ENCODE results near the gene ZNF70. TPM values are rescaled to one million over a fixed set of nuclear protein-coding genes. Genes with fewer than 3 reads are reported as not detected.

ZNF70 gene
- total and polyA plus RNA-seq, 9 of the 15 experiments (the other 6 are each of a cell fraction or from before 2014, with no cell fraction given), result 0.14 to 3.3 (median 1.4) TPM

GRCh38 chr22:23787910-23788309 is 37.0 kb upstream of the ZNF70 start (continued):
- TF ChIP-seq PBX2 (CRISPR knock-in tag; IDR thresholded peaks at IDR 0.05; ENCODE audit: low read depth), result no peak
- no peak for TF ChIP-seq PBX2 (tag; conservative IDR thresholded peaks at IDR 0.05; ENCODE audit: low read depth)
- TF ChIP-seq ZNF280B (CRISPR knock-in tag; IDR thresholded peaks at IDR 0.05), result no peak
- no peak for TF ChIP-seq ZNF717 (CRISPR knock-in tag; IDR thresholded peaks at IDR 0.05)
- no peak for TF ChIP-seq KLF6 (CRISPR knock-in tag; IDR thresholded peaks at IDR 0.05; ENCODE audit: borderline replicate concordance)
- no peak for TF ChIP-seq BRF1 (IDR thresholded peaks at IDR 0.05; ENCODE audit: borderline replicate concordance, extremely low read depth, insufficient read length)

GRCh38 chr22:23787600-23787896 is 36.6 kb upstream of the ZNF70 start:
- Histone ChIP-seq H3K9me1 (ENCODE audit: control insufficient read depth, insufficient read depth, low read length) (no peaks in the 10 kb centered on the region), H3K4me1 (replicated peaks in 1 of 2; ENCODE audit: control insufficient read depth in 2 of 2, insufficient read depth in 2 of 2, low read length in 2 of 2) (peaks cover 12 to 15% of the 10 kb centered on the region in 2 experiments; a peak in 3 of 5 replicates), H3K9ac (ENCODE audit: insufficient read depth in 1 of 2, low read depth in 2 of 2, low read length in 2 of 2) (peak overlapping the region; percentile 88 to 96), H2AFZ (ENCODE audit: low read depth, low read length) (peak overlapping the region; percentile 66), H4K20me1 (replicated peaks; ENCODE audit: control insufficient read depth, insufficient read depth, low read length) (peaks cover 10% of the 10 kb centered on the region), H3K4me3 (peak overlapping the region; percentile 88), H3K4me2 (ENCODE audit: insufficient read depth, low read length) (peak overlapping the region; percentile 96), H3K27ac (ENCODE audit: extremely low read depth, low read depth, low read length) (peak overlapping the region; percentile 99; the same call in 2 of the 3 replicates), H3K9me3 (replicated peaks; ENCODE audit: control insufficient read depth, insufficient read depth, low read depth, low read length) (no peaks in the 10 kb centered on the region), H3K36me3 (ENCODE audit: control insufficient read depth, insufficient read depth, low read length) (peaks cover 30% of the 10 kb centered on the region), H3K79me2 (ENCODE audit: control insufficient read depth, insufficient read depth, low read length) (peaks cover 44% of the 10 kb centered on the region), H3K27me3 (ENCODE audit: control insufficient read depth in 2 of 2, insufficient read depth in 2 of 2, low read length in 2 of 2) (no peaks in the 10 kb centered on the region)
- BruUV-seq (replicated peaks), result no TSS peak
- CTCF ChIA-PET (ENCODE audit: low intra/inter-chr PET ratio), result no interaction called here
- 0% methylated on average over 5 of the region's 5 CpGs for WGBS (ENCODE audit: insufficient coverage, low coverage, missing lambda C conversion rate)
- ATAC-seq, result no peak; the same call in 2 of the 3 replicates
- intact Hi-C loops (cut with micrococcal nuclease), result no loop called here
- POLR2A ChIA-PET, result interaction anchor here (0.9 to 1.7 kb wide), 2 partner anchors 13 to 47 kb away, joined by 4 to 6 read pairs; no protein-coding TSS in a partner anchor
- DNase-seq (ENCODE audit: extremely low read depth in 1 of 4, low spot score in 3 of 4), result no peak
- FAIRE-seq, result peak; percentile 40
- in situ Hi-C loops (cut with MboI), result no loop called here
- 0 out of 2 replicates have a peak, but pooled peaks have one; percentile 8 for TF ChIP-seq GABPA (tag; conservative IDR thresholded peaks at IDR 0.05; ENCODE audit: low read depth)
- no peak for TF ChIP-seq ZC3H11A (IDR thresholded peaks at IDR 0.05; ENCODE audit: low read depth, low read length)

Data from K562 (cell line).